NCI-H1436 (cell line): Measurements from ENCODE around the gene RFC2.
"Not testable (repeated sequence)": the region's sequence is repeated elsewhere in the genome, so short reads cannot be mapped to it uniquely, and the experiment has no call there.

Experiments used
- DNase-seq: peaks from one replicate; lab custom pipeline; 2025; lab: John Stamatoyannopoulos, UW

Gene RFC2

GRCh38 chr7:74248156-74248555 lies 6.0 kb downstream of the RFC2 start:
- no peak for DNase-seq

GRCh38 chr7:74246497-74246896 lies 7.7 kb downstream of the RFC2 start:
- no peak for DNase-seq

- no peak for DNase-seq
Measured at GRCh38 chr7:74242122-74242443, 12.1 kb downstream of the RFC2 start.

GRCh38 chr7:74240482-74240881 lies 13.7 kb downstream of the RFC2 start:
- no peak for DNase-seq

GRCh38 chr7:74236284-74236683 lies 17.9 kb downstream of the RFC2 start:
- no peak for DNase-seq

GRCh38 chr7:74235518-74236268 lies 18.5 kb downstream of the RFC2 start:
- DNase-seq: no peak

GRCh38 chr7:74233655-74234285 lies 20.4 kb downstream of the RFC2 start:
- DNase-seq: no peak

- DNase-seq: no peak
Measured at GRCh38 chr7:74231232-74231590, 23.0 kb downstream of the RFC2 start.

DNA sequence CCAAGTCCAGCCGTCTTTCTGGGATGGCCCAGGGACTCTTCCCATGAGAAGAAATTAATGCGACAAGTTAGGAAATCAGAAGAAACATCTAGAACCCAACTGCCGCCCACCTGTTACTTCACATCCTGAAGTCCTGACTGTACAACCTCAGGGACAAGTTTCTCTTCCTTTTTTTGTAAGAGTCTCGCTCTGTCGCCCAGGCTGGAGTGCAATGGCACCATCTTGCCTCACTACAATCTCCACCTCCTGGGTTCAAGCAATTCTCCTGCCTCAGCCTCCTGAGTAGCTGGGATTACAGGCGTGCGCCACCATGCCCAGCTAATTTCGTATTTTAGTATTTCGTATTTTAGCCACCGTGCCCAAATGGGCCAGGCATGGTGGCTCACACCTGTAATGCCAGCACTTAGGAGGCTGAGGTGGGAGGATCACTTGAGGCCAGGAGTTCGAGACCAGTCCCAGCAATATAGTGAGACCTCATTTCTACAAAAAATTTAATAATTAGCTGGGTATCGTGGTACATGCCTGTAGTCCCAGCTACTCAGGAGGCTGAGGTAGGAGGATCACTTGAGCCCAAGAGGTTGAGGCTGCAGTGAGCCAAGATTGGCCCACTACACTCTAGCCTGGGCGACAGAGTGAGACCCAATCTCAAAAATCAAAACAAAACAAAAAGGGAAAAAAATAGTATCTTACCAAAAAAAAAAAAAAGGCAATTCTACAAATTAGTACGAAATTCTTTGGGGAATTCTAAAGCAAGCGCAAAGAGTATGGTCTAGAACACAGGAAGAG lies 23.6 kb downstream of the RFC2 start:
- no peak for DNase-seq

DNA sequence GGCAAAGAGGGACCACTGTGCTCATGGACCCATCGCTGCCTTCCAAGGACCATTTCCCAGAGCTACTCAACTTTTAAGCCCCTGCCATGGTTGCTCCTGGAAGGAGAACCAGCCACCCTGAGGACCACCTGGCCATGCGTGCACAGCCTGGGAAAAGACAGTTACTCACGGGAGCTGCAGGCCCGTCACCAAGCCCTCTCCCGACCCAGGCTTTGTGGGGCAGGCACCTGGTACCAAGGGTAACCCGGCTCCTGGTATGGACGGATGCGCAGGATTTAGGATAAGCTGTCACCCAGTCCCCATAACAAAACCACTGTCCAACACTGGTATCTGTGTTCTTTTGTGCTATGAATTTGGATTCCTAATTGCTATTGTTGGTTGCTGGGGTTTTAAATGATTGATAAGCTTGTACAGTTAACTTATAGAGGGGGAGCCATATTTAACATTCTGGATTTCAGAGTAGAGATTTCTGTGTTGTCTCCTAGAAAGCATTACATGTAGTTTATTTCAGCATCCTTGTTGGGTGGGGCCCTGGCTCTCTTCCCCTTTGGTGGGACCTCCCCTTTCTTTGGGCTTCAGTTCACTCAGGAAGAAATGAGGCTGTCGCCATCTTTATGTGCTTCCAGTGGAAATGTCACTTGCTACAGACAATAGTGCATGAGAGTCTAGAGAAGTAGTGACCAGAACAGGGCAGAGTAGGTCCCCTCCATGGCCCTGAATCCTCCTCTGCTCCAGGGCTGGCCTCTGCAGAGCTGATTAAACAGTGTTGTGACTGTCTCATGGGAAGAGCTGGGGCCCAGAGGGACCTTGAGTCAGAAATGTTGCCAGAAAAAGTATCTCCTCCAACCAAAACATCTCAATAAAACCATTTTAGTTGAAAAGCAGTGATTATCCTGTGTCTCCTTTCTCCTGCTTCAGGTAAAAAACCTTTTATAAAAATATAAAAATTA lies 25.0 kb downstream of the RFC2 start:
- no peak for DNase-seq

GRCh38 chr7:74226633-74227032 lies 27.6 kb downstream of the RFC2 start:
- no peak for DNase-seq

- no peak for DNase-seq
Measured at GRCh38 chr7:74225400-74225799, 28.8 kb downstream of the RFC2 start.

GRCh38 chr7:74224907-74225306 lies 29.3 kb downstream of the RFC2 start:
- DNase-seq: not testable (repeated sequence)

GRCh38 chr7:74224511-74224832 lies 29.7 kb downstream of the RFC2 start:
- no peak for DNase-seq

DNA sequence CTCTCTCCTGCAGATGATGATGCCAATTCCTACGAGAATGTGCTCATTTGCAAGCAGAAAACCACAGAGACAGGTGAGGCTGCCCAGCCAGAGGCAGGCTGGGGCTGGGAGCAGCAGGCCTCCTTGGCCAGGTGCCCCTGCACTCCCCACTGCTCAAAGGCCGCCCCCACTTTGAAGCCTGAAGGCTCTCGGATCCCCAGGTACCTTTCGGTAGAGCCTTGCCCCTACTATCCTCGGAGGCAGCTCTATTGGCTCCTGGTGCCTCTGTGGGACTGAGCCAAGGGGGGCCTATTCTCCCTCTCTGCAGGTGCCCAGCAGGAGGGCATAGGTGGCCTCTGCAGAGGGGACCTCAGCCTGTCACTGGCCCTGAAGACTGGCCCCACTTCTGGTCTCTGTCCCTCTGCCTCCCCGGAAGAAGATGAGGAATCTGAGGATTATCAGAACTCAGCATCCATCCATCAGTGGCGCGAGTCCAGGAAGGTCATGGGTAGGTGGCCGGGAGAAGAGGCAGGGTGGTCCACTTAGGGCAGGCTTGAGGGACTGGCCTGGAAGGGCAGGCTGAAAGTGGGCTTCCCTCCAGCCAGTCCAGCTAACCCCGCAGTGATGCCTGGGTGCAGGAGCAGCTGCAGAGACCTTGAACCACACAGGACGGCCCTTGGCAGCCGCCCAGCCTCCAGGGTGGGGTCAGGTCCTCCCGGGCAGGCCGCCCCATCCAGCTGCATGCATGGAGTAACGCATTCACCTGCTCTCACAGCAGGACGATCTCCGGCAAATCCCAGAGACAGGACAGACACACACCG lies 30.3 kb downstream of the RFC2 start:
- no peak for DNase-seq

DNA sequence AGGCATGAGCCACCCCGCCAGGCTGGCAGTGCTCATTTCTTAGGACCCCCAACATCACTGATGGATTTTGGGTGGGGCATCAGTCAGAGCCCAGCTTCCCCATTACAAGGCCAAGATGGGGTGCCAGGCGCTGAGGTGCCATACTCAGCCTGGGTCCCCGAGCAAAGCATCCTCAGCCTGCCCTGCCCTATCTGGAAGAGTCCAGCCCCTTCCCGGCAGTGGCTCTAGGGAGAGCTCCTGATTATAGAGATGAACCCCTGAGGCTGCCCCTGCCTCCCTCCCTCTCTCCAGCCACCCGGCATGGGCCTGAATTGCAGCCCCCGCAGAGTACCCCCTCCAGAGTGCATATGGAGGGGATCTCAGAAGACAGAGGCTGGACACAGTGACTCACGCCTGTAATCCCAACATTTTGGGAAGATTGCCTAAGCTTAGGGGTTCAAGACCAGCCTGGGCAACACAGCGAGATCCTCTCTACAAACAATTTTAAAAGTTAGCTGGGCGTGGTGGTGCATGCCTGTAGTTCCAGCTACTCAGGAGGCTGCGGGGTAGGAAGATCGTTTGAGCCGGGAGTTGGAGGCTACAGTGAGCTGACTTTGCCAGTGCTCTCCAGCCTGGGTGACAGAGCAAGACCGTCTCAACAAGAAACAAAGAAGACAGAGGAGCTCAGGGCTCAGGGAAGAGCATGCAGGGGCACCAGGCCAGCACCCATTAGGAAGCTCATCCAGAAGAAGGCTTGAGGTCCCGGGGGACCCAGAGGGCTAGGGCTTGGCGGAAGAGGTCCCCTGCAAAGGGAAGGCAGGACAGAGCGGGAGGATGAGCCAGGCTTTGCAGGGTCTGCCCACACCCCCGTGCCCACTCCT lies 31.1 kb downstream of the RFC2 start:
- DNase-seq: no peak

- DNase-seq: no peak
Measured at GRCh38 chr7:74221713-74222112, 32.5 kb downstream of the RFC2 start.

GRCh38 chr7:74220229-74220628 lies 34.0 kb downstream of the RFC2 start:
- DNase-seq: no peak

- DNase-seq: no peak
Measured at GRCh38 chr7:74219416-74219815, 34.8 kb downstream of the RFC2 start.

DNA sequence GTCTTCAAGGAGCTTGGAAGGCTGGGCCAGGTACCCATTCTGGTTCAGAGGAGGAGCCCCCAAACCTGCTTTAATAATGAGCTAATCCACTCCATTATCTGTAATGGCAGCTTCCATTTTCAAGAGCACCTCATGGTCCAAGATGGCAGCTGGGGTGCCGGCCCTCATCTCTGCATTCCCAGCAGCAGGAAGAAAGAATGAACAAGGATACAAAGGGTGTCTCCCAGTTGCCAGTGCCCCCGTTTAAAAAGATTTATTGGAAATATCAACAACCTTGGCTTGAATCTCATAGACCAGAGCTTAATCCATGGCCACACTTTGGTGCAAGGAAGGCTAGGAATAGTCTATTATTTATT lies 35.9 kb downstream of the RFC2 start:
- DNase-seq: no peak
